GM12878 (cell line): Measurements from ENCODE around the gene DCC. TPM values are rescaled to one million over a fixed set of nuclear protein-coding genes. Genes with fewer than 3 reads are reported as not detected.

ENCODE experiments used
- ATAC-seq: fragments of 200-7000 bp; cut with Tn5 transposase; 3 replicates; pipeline ENCODE4 v1.9.1; 2020; ENCODE audit warnings: mild to moderate bottlenecking, moderate library complexity
- BruUV-seq: library from RNA; stranded (reverse); fragments of 400-500 nt; replicated peaks from 2 replicates; lab custom pipeline; 2021; lab: Mats Ljungman, UMichigan
- CTCF ChIA-PET: fragments of 300-600 bp; sonication (Branson Sonifier 250); formaldehyde crosslinking; extraction: SDS; loops from one replicate; lab custom pipeline; 2021; ENCODE audit warnings: inconsistent platforms; lab: Yijun Ruan, JAX
- POLR2A ChIA-PET: fragments of 350-600 bp; formaldehyde crosslinking; extraction: SDS; loops from one replicate; lab custom pipeline; 2021; ENCODE audit warnings: inconsistent platforms; lab: Charles Lee
- RAD21 ChIA-PET: fragments of 300-600 bp; sonication (Branson Sonifier 250); formaldehyde crosslinking; loops from one replicate; lab custom pipeline; 2023; ENCODE audit warnings: antibody characterized with exemption; ENCODE audit not compliant: unreplicated experiment; lab: Charles Lee
- SMC1A ChIA-PET: fragments of 300-600 bp; sonication (Branson Sonifier 250); formaldehyde crosslinking; loops from one replicate; lab custom pipeline; 2023; ENCODE audit not compliant: unreplicated experiment, uncharacterized antibody; lab: Charles Lee
- DNase-seq: peaks from one replicate; pipeline ENCODE4 v3.0.0-alpha.2; 2011; ENCODE audit warnings: low read depth, low spot score
- FAIRE-seq: peaks from 3 replicates; lab custom pipeline; 2011; peaks lifted over from hg19 to GRCh38; lab: Jason Lieb, UNC
- H2AFZ ChIP-seq: 2 replicates; pipeline ENCODE4 v1.6.0; 2011; ENCODE audit warnings: low read depth, low read length, control low read depth; ENCODE audit not compliant: control insufficient read depth
- H3K27ac ChIP-seq: 2 replicates; pipeline ENCODE4 v1.5.1; 2011; ENCODE audit warnings: control low read depth; ENCODE audit not compliant: control insufficient read depth, insufficient read depth
- H3K27me3 ChIP-seq, 2 experiments: replicated peaks in 1 of 2; 2 replicates each; pipeline versions ENCODE4 v1.6.0 to v1.6.1; 2011; ENCODE audit warnings: low read length in 1 of 2; ENCODE audit not compliant: control insufficient read depth in 2 of 2, insufficient read depth in 2 of 2
- H3K36me3 ChIP-seq, 2 experiments: 2 replicates each; pipeline ENCODE4 v1.5.1; 2011; ENCODE audit warnings: low read length in 1 of 2; ENCODE audit not compliant: control insufficient read depth in 2 of 2, insufficient read depth in 2 of 2
- H3K4me1 ChIP-seq: 2 replicates; pipeline ENCODE4 v1.6.1; 2011; ENCODE audit warnings: mild to moderate bottlenecking, low read length, moderate library complexity, mixed read lengths; ENCODE audit not compliant: control insufficient read depth, insufficient read depth
- H3K4me2 ChIP-seq: 2 replicates; pipeline ENCODE4 v1.6.0; 2011; ENCODE audit warnings: control low read depth; ENCODE audit not compliant: control insufficient read depth, insufficient read depth
- H3K4me3 ChIP-seq: fragments of 200-600 bp; sonication (generic); 2 replicates; pipeline ENCODE4 v1.5.1; 2016
- H3K79me2 ChIP-seq: 2 replicates; pipeline ENCODE4 v1.6.0; 2011; ENCODE audit warnings: low read length; ENCODE audit not compliant: control insufficient read depth, insufficient read depth
- H3K9ac ChIP-seq: 2 replicates; pipeline ENCODE4 v1.8.0; 2011; ENCODE audit warnings: low read length, control low read depth, mixed read lengths; ENCODE audit not compliant: control insufficient read depth, insufficient read depth
- H3K9me3 ChIP-seq: replicated peaks from 3 replicates; pipeline ENCODE4 v1.5.1; 2011; ENCODE audit warnings: mild to moderate bottlenecking, low read length; ENCODE audit not compliant: control insufficient read depth, insufficient read depth
- H4K20me1 ChIP-seq: 2 replicates; pipeline ENCODE4 v1.6.0; 2011; ENCODE audit not compliant: control insufficient read depth, insufficient read depth
- ATF2 ChIP-seq: IDR thresholded peaks from 2 replicates; pipeline ENCODE4 v1.6.1; 2012; ENCODE audit warnings: low read length, inconsistent platforms
- ATF7 ChIP-seq: fragments of 450-650 bp; IDR thresholded peaks from 2 replicates; pipeline ENCODE4 v1.6.1; 2016; ENCODE audit warnings: low read depth, mild to moderate bottlenecking
- BCLAF1 ChIP-seq: fragments of 450-650 bp; IDR thresholded peaks from 2 replicates; pipeline ENCODE4 v1.6.1; 2017; ENCODE audit warnings: antibody characterized with exemption, mild to moderate bottlenecking, moderate library complexity
- EP300 ChIP-seq, 2 experiments: fragments of 150-350 bp in 1 of 2; IDR thresholded peaks; 2 replicates each; pipeline ENCODE4 v1.6.1; 2011 to 2012; ENCODE audit warnings: low read depth in 2 of 2, low read length in 2 of 2, borderline replicate concordance in 1 of 2, improper control_type of control experiment in 1 of 2, inconsistent platforms in 1 of 2; ENCODE audit not compliant: control insufficient read depth in 1 of 2
- ETV6 ChIP-seq, 2 experiments: fragments of 450-650 bp in 1 of 2; IDR thresholded peaks in 1 of 2; conservative IDR thresholded peaks in 1 of 2; 2 replicates each; pipeline ENCODE4 v1.6.1; 2014; ENCODE audit warnings: antibody characterized with exemption in 1 of 2, borderline replicate concordance in 1 of 2, low read depth in 1 of 2, mild to moderate bottlenecking in 1 of 2, moderate library complexity in 1 of 2
- FOXK2 ChIP-seq: fragments of 450-650 bp; IDR thresholded peaks from 2 replicates; pipeline ENCODE4 v1.6.1; 2017; ENCODE audit warnings: mild to moderate bottlenecking, moderate library complexity
- JUNB ChIP-seq: IDR thresholded peaks from 2 replicates; pipeline ENCODE4 v1.6.1; 2016; ENCODE audit warnings: antibody characterized with exemption, mild to moderate bottlenecking
- MEF2A ChIP-seq: IDR thresholded peaks from 2 replicates; pipeline ENCODE4 v1.6.1; 2011; ENCODE audit warnings: low read depth, mild to moderate bottlenecking, low read length, moderate library complexity; ENCODE audit not compliant: insufficient read depth
- SMAD1 ChIP-seq: fragments of 450-650 bp; IDR thresholded peaks from 2 replicates; pipeline ENCODE4 v1.6.1; 2018; ENCODE audit warnings: mild to moderate bottlenecking, low read depth; ENCODE audit not compliant: partially characterized antibody
- SRF ChIP-seq, 2 experiments: IDR thresholded peaks; 2 replicates each; pipeline ENCODE4 v1.6.1; 2011; ENCODE audit warnings: low read depth in 2 of 2, low read length in 2 of 2, mild to moderate bottlenecking in 1 of 2, moderate library complexity in 1 of 2
- STAT3 ChIP-seq: IDR thresholded peaks from 2 replicates; pipeline ENCODE4 v1.6.1; 2011; ENCODE audit warnings: low read depth, low read length, improper control_type of control experiment
- TCF3 ChIP-seq: IDR thresholded peaks from 2 replicates; pipeline ENCODE4 v1.6.1; 2012; ENCODE audit warnings: low read depth, mild to moderate bottlenecking, low read length, borderline replicate concordance; ENCODE audit not compliant: insufficient read depth
- WGBS: methylation state at CpG from one replicate; pipeline ENCODE4 v1.1.6; 2016; ENCODE audit warnings: low lambda C conversion rate; ENCODE audit not compliant: insufficient replicate concordance, insufficient coverage; ENCODE audit errors: missing lambda C conversion rate; 5-methylcytosine and 5-hydroxymethylcytosine counted together
- in situ Hi-C: fragments of 300-500 bp; cut with MboI; formaldehyde crosslinking; loops from 9 replicates; pipeline ENCODE4 v1.14.3; 2018; ENCODE audit warnings: mixed read lengths
- intact Hi-C: fragments of 100-400 bp; cut with micrococcal nuclease; formaldehyde crosslinking; loops from one replicate; pipeline ENCODE4 v1.14.2; 2022; ENCODE audit not compliant: unreplicated experiment
- polyA plus RNA-seq, 11 experiments: library from polyadenylated mRNA; depleted of rRNA in 4 of 11; unstranded in 6 of 11; stranded (reverse) in 5 of 11; fragments of >200 nt; fragmentation: Nextera tagmentation in 4 of 11; fragmentation: Illumina TruSeq in 1 of 11; extraction: Ambion mirVana in 4 of 11; extraction: Trizol in 1 of 11; gene quantifications; 1 replicate in 1 of 11; 2 replicates in 10 of 11; pipeline versions ENCODE4 v1.2.1 to v1.2.3, GENCODE V29; 2011 to 2016; ENCODE audit warnings: inconsistent platforms in 2 of 11, missing spikeins in 2 of 11, low read depth in 1 of 11
- total RNA-seq, 4 experiments: library from RNA; depleted of rRNA in 3 of 4; stranded (reverse); fragments of >200 nt in 3 of 4; fragmentation: Illumina TruSeq in 1 of 4; extraction: Trizol in 1 of 4; gene quantifications; 2 replicates each; pipeline versions ENCODE4 v1.2.1 to v1.2.3, GENCODE V29; 2013 to 2021

Gene DCC
- total and polyA plus RNA-seq, 10 of the 15 experiments (the other 5 are each of a cell fraction or from before 2014, with no cell fraction given), result 0.01 TPM; not detected in 9

DNA sequence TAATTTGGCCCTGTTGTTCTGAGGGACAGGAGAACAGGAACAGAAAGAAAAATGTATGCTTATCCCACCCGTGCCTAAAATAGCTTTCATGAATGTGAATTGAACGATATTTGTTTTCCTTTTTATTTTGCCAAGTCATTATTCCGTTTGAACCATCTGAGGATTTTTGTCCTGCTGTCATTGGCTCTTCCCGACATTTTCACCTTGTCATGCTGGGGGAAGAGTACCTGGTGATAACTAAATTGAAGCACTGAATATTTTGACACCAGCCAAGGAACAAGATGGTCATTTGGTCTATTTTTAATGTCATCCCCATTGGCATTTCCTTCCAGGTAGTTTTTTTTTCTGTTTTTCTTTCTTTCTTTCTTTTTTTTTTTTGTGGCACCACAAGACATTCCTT, 204.1 kb downstream of the DCC start (continued):
- TF ChIP-seq ATF2 (no peak), TCF3 (no peak), SMAD1 (no peak), STAT3 (no peak), SRF (IDR thresholded peaks at IDR 0.05; ENCODE audit: low read depth in 2 of 2, low read length in 2 of 2) (no peak)
- TF ChIP-seq, all 136 proteins: peak for 0

DNA sequence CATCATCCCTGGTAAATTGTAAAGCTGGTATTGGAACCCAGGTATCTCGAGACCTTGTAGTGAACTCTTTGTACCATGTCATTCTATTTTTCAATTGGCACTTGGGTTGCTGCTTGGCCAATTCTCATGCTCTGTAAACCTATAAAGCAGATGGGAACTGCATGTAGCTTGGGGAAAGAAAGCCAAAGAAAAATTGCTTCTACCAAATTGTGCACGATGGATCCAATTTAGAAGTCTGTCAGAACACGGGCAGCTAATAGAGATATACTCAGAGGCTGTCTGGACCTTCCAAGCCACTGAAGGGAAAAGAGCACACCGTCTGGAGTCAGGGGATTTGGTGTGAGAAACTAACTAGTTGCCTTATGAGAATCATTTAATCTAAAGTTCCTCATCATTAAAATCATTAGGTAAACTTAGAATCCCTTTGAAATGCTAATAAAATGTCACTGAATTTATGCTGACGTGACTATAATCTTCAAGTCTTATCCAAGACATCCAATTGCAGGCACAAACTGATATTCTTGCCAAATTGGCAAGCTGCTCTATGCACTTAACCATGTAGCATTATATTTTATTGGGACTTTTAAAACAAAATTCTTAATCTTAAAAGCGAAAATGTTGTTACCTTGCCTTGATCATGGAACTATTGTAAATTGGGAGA, 206.8 kb downstream of the DCC start:
- ChIA-PET CTCF (no interaction called here), POLR2A (no interaction called here), SMC1A (interaction anchor here (0.6 to 1.5 kb wide), 2 partner anchors 13 to 19 kb away, joined by 3 read pairs; no protein-coding TSS in a partner anchor), RAD21 (no interaction called here)
- in situ Hi-C loops, result no loop called here
- FAIRE-seq (no peak), ATAC-seq (no peak), DNase-seq (no peak)
- H3K4me1 ChIP-seq, result no peaks in the 10 kb centered on the region
- intact Hi-C loops, result no loop called here
- TF ChIP-seq ETV6 (conservative IDR thresholded peaks at IDR 0.05 in 1 of 2, IDR thresholded peaks at IDR 0.05 in 1 of 2; ENCODE audit: borderline replicate concordance in 1 of 2, low read depth in 1 of 2), result no peak
- TF ChIP-seq MEF2A, result no peak
- no peak for TF ChIP-seq ATF7
- no peak for TF ChIP-seq FOXK2
- TF ChIP-seq EP300 (IDR thresholded peaks at IDR 0.05; ENCODE audit: borderline replicate concordance in 1 of 2, control insufficient read depth in 1 of 2, low read depth in 2 of 2, low read length in 2 of 2), result no peak
- TF ChIP-seq BCLAF1, result no peak
- TF ChIP-seq JUNB, result no peak
- H3K27me3 ChIP-seq, result no peaks in the 10 kb centered on the region
- H3K4me3 ChIP-seq, result no peak overlapping the region
- H2AFZ ChIP-seq, result no peak overlapping the region
- H3K4me2 ChIP-seq, result no peak overlapping the region
- no peak overlapping the region for H3K9ac ChIP-seq
- H3K36me3 ChIP-seq, result no peaks in the 10 kb centered on the region
- no TSS peak for BruUV-seq
- 4% methylated on average over 6 of the region's 6 CpGs for WGBS
- no peak overlapping the region for H3K27ac ChIP-seq
- H3K9me3 ChIP-seq, result no peaks in the 10 kb centered on the region
- no peaks in the 10 kb centered on the region for H3K79me2 ChIP-seq
- H4K20me1 ChIP-seq, result no peaks in the 10 kb centered on the region
